Breast epithelium (tissue), 4 donors: ENCODE results near the gene GLYATL1B. TPM values are rescaled to one million over a fixed set of nuclear protein-coding genes. Genes with fewer than 3 reads are reported as not detected.
A peak's percentile ranks its signal among the peaks of the same experiment; 100 is the strongest.
"Not testable (repeated sequence)": the region's sequence is repeated elsewhere in the genome, so short reads cannot be mapped to it uniquely, and the experiment has no call there.

Experiments used
- DNase-seq, 2 donors: peaks; one replicate each; pipeline ENCODE4 v3.0.0-alpha.2; 2019; ENCODE audit warnings: low spot score in 2 of 2
- H3K27ac ChIP-seq, 2 donors: fragments of 200-600 bp; sonication (generic) in 1 of 2; one replicate each; pipeline ENCODE4 v1.5.1; 2016 to 2019; ENCODE audit warnings: mild to moderate bottlenecking in 1 of 2
- H3K27me3 ChIP-seq, 2 donors: fragments of 200-600 bp; sonication (generic) in 1 of 2; one replicate each; pipeline versions ENCODE4 v1.5.1 to v1.6.0; 2017 to 2019; ENCODE audit warnings: control low read depth in 1 of 2, mild to moderate bottlenecking in 1 of 2
- H3K36me3 ChIP-seq: fragments of 200-600 bp; one replicate; pipeline ENCODE4 v1.5.1; 2019
- H3K4me1 ChIP-seq, 2 donors: fragments of 200-600 bp; sonication (generic); one replicate each; pipeline ENCODE4 v1.5.1; 2016 to 2019; ENCODE audit warnings: control low read depth in 1 of 2
- H3K4me3 ChIP-seq, 3 donors: fragments of 200-600 bp; sonication (generic); 1 replicate in 2 of 3; 2 replicates in 1 of 3; pipeline ENCODE4 v1.5.1; 2016 to 2019; ENCODE audit warnings: mild to moderate bottlenecking in 3 of 3, moderate library complexity in 2 of 3
- H3K9me3 ChIP-seq, 2 donors: fragments of 200-600 bp; sonication (generic) in 1 of 2; one replicate each; pipeline ENCODE4 v1.5.1; 2016 to 2019; ENCODE audit warnings: control low read depth in 1 of 2
- CTCF ChIP-seq, 3 donors: fragments of 450-650 bp; IDR thresholded peaks; one replicate each; pipeline ENCODE4 v1.5.1; 2016 to 2017; ENCODE audit warnings: antibody characterized with exemption in 3 of 3, mild to moderate bottlenecking in 3 of 3, moderate library complexity in 3 of 3
- POLR2A ChIP-seq: fragments of 450-650 bp; IDR thresholded peaks from one replicate; pipeline ENCODE4 v1.6.1; 2016; ENCODE audit warnings: antibody characterized with exemption, mild to moderate bottlenecking, moderate library complexity
- POLR2AphosphoS5 ChIP-seq, 3 donors: sonication (generic); formaldehyde crosslinking; IDR thresholded peaks; one replicate each; pipeline ENCODE4 v1.6.1; 2017; ENCODE audit warnings: antibody characterized with exemption in 3 of 3
- intact Hi-C: fragments of 100-400 bp; cut with DNase I; formaldehyde crosslinking; loops from one replicate; pipeline ENCODE4 v1.15.1; 2023; ENCODE audit warnings: low total_unique reads
- total RNA-seq, 3 donors: library from RNA; depleted of rRNA; stranded (reverse); fragments of >200 nt; gene quantifications; one replicate each; pipeline ENCODE4 v1.1.0, GENCODE V29; 2016

GLYATL1B gene
- total RNA-seq = not detected

- intact Hi-C loops, H3K9me3 ChIP-seq, H3K4me1 ChIP-seq, DNase-seq, H3K27me3 ChIP-seq, H3K4me3 ChIP-seq, H3K27ac ChIP-seq, H3K36me3 ChIP-seq: not testable (repeated sequence)
Measured at GRCh38 chr11:59086007-59086406, at the start of gene GLYATL1B. TSS of gene GLYATL1B (plus strand) at chr11:59086307. CDS start at chr11:59086307, 0 bp downstream.

- H3K4me1 ChIP-seq, H3K36me3 ChIP-seq, DNase-seq, H3K27me3 ChIP-seq, intact Hi-C loops, H3K4me3 ChIP-seq, H3K9me3 ChIP-seq, H3K27ac ChIP-seq: not testable (repeated sequence)
Measured at GRCh38 chr11:59036542-59036941, 49.6 kb upstream of the GLYATL1B start.

GRCh38 chr11:59037434-59037833 is 48.7 kb upstream of the GLYATL1B start:
- DNase-seq, H3K27ac ChIP-seq, intact Hi-C loops: not testable (repeated sequence)

GRCh38 chr11:59040607-59041006 is 45.5 kb upstream of the GLYATL1B start:
- Histone ChIP-seq H3K36me3 (no peaks in the 10 kb centered on the region), H3K4me1 (no peaks in the 10 kb centered on the region), H3K27me3 (no peaks in the 10 kb centered on the region), H3K27ac (no peak overlapping the region), H3K4me3 (no peak overlapping the region), H3K9me3 (no peaks in the 10 kb centered on the region)
- DNase-seq = no peak
- intact Hi-C loops = no loop called here
- TF ChIP-seq POLR2A = no peak
- no peak for TF ChIP-seq CTCF (IDR thresholded peaks at IDR 0.05)
- TF ChIP-seq POLR2AphosphoS5 (IDR thresholded peaks at IDR 0.05) = no peak

More at GRCh38 chr11:59037434-59037833, 48.7 kb upstream of the GLYATL1B start:
- not testable (repeated sequence) for H3K36me3 ChIP-seq, H3K9me3 ChIP-seq, H3K27me3 ChIP-seq, H3K4me3 ChIP-seq, H3K4me1 ChIP-seq

- DNase-seq, intact Hi-C loops, H3K36me3 ChIP-seq, H3K27me3 ChIP-seq, H3K4me1 ChIP-seq, H3K9me3 ChIP-seq, H3K27ac ChIP-seq, H3K4me3 ChIP-seq: not testable (repeated sequence)
Measured at GRCh38 chr11:59051383-59051782, 34.7 kb upstream of the GLYATL1B start.

GRCh38 chr11:59052355-59052754 is 33.8 kb upstream of the GLYATL1B start:
- DNase-seq, H3K27me3 ChIP-seq, H3K9me3 ChIP-seq, H3K4me1 ChIP-seq, H3K36me3 ChIP-seq, intact Hi-C loops, H3K27ac ChIP-seq, H3K4me3 ChIP-seq: not testable (repeated sequence)

- intact Hi-C loops = no loop called here
- H3K36me3 ChIP-seq = no peaks in the 10 kb centered on the region
- TF ChIP-seq CTCF (IDR thresholded peaks at IDR 0.05) (peak in 1 of 3 donors; percentile 42), POLR2AphosphoS5 (IDR thresholded peaks at IDR 0.05) (no peak)
- peak in 1 of 2 donors; percentile 63 for DNase-seq
- H3K27me3 ChIP-seq = no peaks in the 10 kb centered on the region
- H3K4me1 ChIP-seq = no peaks in the 10 kb centered on the region
- H3K9me3 ChIP-seq = no peaks in the 10 kb centered on the region
- no peak overlapping the region for H3K4me3 ChIP-seq
- H3K27ac ChIP-seq = no peak overlapping the region
Measured at GRCh38 chr11:59053387-59053786, 32.7 kb upstream of the GLYATL1B start.
